Stimulated activated CD4-positive, alpha-beta T cell treated with anti-CD3 and anti-CD28 coated beads, Interleukin-15, amount 100 ng/mL, for 48 hours (primary cell): ENCODE data around the gene DSC1.
"Not testable (repeated sequence)": the region's sequence is repeated elsewhere in the genome, so short reads cannot be mapped to it uniquely, and the experiment has no call there.

ENCODE experiments used
- DNase-seq, 2 donors: peaks; one replicate each; pipeline ENCODE4 v3.0.0-alpha.2; 2020; ENCODE audit warnings: low read depth in 2 of 2

Gene DSC1, protein sequence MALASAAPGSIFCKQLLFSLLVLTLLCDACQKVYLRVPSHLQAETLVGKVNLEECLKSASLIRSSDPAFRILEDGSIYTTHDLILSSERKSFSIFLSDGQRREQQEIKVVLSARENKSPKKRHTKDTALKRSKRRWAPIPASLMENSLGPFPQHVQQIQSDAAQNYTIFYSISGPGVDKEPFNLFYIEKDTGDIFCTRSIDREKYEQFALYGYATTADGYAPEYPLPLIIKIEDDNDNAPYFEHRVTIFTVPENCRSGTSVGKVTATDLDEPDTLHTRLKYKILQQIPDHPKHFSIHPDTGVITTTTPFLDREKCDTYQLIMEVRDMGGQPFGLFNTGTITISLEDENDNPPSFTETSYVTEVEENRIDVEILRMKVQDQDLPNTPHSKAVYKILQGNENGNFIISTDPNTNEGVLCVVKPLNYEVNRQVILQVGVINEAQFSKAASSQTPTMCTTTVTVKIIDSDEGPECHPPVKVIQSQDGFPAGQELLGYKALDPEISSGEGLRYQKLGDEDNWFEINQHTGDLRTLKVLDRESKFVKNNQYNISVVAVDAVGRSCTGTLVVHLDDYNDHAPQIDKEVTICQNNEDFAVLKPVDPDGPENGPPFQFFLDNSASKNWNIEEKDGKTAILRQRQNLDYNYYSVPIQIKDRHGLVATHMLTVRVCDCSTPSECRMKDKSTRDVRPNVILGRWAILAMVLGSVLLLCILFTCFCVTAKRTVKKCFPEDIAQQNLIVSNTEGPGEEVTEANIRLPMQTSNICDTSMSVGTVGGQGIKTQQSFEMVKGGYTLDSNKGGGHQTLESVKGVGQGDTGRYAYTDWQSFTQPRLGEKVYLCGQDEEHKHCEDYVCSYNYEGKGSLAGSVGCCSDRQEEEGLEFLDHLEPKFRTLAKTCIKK

DNA sequence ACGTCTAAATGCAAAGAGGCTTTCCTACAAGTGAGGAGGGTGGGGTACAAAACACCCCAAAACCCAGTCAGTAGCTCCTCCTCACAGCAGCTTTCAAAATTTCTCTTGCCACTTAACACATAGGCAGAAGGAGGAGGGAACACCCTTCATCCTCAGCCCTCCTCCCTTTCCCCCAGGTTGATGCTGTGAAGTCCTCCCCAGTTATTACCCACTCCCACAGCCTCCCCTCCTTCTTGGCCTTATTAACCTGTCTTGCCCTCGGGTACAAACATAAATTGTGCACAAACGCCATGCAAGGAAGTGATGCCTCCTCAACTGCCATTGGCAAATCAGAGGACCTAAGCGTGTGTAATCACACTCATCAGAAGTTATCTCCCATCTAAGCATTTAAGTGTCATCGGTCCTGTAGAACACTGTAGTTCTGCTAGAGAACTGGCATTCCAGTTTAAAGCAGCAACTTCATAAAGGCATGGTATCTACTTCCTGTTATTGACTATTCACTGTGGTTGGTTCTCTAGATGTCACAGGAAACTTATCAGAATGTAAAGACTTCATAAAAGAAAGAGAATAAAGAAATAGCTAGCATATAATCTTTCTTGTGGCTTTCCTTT is at the start of gene DSC1:
DSC1 (minus strand) TSS at position 32 of the 611 bp plus-strand sequence. CDS start 262 bp downstream, outside the sequence.
- no peak for DNase-seq

DNA sequence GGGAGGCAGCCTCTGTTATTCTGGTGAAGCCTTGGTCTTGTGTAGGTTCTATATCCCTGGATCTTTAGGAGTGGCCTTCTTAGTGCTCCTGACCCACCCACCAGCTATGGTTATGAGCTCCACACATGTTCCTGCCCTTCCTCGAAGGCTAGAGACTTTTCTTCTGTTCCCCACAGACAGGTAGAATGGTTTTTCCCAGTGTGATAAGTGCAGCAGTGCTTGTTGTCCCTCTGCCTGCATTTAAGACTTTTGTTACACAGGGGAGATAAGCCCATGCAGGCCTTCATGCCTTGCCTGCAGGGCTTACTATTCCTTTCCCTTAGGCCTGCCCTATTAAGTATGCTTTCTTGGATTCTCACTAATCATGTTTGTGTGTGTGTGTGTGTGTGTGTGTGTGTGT is 48.4 kb upstream of the DSC1 start:
- DNase-seq = no peak

DNA sequence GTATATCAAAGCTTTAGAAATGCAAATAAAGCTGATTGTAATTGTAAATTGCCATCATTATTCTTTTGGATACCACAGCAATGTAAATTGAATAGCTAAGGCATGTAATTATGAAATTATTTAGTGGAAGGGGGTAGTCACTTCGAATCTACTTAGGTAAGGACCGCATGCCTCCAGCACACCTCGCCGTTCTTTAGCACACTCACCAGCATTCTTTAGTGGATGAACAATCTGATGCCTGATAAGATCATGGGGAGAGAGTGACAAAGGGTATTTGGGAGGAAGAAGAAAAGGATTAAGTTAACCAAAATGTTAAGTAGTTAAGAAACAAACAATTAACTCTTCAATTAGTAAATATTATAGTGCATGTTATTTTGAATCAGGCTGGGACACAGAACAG is 46.4 kb upstream of the DSC1 start:
- DNase-seq = no peak

DNA sequence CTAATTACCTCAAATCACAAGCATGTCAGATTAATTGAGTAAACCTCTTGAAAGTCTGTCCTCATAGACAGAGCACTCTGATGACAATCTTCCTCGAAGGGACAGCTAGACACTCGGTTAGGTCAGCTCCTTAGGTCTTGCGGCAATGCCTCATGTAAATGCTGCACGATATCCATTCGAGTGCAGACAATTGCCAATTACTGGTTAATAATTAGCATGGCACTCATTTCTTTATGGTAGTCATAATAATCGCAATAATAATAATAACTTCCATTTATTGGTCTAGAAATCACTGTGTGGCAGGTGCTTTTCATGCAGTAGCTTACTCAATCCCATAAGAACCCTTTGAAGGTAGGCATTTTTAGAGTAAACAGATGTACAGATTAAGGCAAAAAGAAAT is 44.7 kb upstream of the DSC1 start:
- DNase-seq = no peak

DNA sequence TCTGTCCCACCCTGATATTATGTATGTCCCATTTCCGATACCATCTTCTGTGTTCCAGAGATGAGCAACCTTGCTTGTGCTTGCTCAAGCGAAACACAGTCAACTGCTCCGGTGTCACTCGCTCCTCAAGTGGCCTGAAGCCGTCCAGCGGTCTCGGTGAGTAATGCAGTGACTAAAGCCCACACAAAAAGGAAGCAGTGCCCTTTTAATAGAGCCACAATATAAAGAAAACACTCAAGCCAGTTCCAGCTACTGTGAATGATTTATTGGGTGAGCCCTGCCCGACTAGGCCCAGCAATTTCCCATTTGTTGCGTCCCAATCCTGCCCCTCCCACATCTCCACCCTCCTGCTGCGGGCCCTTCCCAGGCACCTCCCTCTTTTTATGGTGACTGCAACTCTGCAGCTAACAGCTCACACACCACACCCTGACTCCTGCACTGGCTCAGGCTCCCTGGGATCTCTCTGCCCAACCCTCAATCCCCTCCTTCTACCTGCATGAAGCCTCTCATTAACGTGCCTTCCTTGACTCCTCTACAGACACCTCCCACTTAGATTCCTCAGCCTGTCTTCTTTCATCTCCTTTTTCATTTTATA is 44.2 kb upstream of the DSC1 start:
- no peak for DNase-seq

DNA sequence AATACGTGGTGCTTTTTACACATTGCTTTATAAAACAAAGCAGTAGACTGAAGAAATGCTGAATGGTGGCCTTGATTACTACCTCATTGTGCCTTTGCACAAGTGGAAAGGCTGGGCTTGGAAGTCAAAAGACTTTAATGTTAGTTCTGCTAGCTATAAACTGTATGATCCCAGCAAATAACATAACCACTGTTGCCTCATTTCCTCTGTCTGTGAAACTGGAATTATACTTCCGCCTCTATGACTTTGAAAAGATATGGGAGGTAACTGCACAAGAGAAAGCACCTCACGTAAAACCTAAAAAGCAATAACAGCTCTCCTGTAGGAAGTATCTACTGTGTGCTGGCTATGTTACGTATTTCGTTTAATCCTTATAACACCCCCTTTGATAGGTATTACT is 43.4 kb upstream of the DSC1 start:
- DNase-seq = no peak

DNA sequence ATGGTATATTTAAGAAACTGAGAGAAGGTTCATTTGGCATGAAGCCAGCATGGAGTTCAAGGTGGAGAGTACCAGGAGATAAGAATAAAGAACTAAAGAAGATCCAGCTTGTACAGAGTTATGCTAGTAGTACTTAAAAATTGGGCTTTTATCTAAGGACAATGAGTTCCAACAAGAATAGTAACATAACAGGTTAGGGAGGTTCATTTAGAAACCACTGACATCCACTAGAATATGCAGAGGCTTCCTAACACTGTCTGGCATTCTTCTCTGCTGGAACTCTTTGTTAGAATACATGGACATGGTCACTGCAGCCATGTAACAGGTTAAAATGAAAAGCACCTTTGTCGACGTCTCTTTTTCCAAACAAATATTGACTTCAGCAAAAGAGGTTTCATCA is 42.6 kb upstream of the DSC1 start:
- no peak for DNase-seq

DNA sequence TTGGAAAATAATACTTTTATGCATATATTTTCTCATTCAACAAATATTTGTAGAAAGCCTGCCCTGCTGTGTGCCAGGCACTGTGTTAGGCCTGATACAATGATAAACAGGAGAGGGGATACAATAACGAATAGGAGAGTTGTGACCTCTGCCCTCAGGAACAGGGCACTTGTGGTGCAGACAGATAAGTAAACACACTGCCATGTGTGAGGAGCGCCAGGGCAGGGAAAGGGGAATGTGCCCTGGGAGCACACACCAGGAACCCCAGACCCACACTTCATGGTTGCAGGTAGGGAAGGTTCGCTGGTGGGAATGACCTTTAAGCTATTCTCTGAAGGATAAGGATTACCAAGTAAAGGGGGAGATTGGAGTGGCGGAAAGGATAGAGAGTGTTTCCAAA is 42.2 kb upstream of the DSC1 start:
- no peak for DNase-seq

DNA sequence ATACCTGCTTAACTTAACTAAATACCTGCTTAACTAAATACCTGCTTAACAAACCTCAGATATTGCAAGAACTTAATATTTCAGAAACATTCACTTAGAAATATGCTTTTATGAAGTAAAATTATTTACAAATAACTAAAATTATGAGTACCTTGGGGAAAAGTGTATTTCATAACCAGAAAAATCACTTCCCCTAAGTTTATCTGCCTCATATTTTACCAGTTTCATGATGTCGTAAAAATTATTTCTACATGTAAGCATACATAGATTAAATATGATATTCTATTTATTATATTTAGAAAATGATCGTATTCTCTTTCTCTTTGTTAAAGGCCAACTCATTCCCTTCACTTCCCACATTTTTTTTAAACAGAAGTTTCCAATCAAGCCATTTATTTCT is 41.5 kb upstream of the DSC1 start:
- no peak for DNase-seq

DNA sequence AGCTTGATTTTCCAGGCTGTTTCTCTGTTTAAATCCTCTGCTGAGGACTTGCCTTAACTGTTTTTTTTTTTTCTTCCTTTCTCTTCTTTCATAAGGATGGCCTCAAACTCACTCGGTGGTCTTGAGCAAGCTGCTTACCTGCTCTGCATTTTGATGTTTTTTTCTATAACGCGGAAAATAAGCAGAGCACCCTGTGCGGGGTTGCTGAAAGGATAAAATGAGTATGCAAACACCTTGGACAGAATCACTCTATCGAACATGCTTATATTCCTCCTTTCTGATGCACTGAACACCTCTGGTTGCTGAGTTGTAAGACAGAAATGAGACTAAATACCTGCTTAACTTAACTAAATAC is 41.1 kb upstream of the DSC1 start:
- DNase-seq = no peak

DNA sequence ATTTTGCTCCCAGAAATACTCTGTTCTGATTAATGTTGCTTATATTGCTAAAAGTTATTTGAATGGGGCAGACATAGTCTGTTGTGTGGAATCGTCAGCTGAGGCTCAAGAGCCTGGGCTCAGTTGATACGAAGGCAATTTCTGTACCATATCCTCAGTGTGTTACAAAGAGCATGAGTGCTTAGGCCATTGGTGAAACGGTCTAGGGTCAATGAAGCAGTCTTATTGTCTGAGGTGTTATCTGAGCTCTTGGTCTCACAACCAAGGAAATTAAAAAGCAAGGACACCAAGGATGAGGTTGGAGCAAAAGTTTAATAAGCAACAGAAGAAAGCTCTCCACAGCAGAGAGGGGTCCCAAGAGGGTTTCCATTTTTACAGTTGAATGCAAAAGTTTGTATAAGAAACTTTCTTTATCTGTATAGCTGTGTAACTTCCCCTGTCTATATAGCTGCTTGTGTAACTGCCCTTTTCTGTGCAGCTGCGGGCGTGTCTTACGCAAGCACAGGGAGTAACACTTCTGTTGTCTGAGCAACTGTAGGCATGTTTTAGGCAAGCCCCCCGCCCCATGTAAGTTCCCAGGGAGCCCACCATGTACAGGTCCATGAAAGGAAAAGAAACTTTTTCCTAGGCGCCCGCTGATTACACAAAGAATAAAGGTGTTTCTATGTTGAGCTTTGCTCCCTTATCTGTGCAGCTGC is 40.6 kb upstream of the DSC1 start:
- no peak for DNase-seq

DNA sequence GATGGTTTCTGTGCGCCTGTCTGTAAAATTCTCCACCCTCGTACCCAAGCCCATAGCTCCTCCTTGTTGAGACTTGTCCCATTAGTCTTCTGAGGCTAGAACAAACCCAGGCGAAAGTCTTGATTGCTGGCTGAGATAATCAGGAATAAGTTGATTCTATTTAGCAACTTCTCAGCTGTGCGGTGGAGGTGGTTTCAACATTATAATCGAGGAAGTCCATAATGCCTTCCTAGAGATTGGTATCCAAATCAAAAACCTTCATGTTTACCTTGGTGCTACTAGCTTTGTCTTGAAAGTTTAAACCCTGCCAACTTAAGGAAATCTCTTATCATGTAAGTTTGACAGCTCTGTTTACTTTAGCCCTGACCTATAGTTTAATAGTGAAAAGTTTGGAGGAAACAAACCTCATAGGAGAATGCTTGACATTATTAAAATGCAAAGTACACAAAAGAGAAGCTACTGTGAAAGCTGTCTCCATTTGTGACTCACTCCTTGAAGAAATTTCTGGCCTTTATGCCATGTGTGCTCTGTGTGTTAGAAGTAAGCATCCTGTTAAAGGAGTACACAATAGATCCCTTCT is 36.6 kb upstream of the DSC1 start:
- no peak for DNase-seq

DNA sequence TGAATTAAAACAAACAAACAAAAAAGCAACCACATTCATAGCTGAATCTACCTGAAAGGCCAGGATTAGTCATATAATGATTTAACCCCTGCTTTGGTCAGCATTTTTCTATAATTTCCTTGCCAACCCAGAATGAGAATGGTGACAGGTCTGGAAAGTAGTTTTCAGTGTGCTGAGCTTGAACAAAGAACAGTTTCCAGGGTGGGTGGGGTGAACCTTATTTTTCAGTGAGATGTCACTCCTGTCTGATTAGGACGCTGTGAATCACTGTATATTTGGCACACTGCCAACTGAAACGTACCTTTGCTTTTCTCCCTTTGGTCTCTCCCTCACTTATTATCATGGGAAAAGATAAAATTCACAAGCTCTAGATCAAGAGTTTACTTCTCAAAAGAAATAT is 35.0 kb upstream of the DSC1 start:
- no peak for DNase-seq

DNA sequence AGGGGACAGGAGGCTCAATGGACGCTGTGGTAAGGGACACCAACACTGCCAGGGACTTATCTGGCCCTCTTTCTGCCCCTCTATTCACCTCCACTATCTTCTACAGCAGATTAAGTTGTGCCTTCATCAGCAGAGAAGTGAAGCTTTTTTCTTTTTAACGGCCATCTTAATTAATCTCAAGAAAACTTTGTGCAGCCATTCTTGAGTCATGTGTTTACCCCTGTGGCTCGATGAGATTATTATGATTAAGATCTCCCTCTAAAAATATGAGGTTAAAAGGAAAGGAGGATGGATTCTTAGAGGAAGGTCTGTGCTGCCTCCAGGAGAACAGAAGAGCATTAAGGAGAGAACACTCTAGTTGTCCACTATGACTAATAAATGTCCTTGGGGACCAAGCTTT is 32.4 kb upstream of the DSC1 start:
- no peak for DNase-seq

DNA sequence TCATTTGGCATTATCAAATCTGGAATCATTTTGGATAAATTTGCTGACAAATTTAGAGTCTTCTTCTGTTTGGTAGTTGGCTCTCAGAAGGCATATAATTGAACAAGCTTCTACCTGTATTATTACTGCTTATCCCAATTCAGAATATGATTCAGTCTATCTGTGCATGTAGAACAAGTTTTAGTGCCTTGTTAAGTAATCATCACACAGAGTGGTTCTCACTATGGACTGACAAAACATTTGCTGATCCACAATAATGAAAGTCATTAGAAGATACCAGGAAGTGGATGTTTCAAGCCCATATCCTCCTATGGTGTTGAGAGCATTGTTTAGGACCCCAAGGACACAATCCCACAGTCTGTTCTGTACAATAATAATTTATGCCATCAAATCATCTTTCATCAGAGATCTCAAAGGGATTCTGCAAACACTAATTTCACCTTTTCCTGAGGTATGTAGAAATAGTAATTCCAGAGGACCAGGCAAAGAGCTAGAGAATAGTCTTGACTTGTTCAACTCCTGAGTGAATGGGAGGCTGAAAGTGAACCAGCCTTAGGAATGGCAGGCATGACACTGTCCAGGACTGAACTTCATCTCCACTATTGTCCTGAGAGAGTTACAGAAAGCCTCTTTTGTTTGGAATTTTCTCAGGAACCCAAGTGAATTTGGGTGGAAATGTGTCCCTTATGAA is 29.6 kb upstream of the DSC1 start:
- DNase-seq = no peak

DNA sequence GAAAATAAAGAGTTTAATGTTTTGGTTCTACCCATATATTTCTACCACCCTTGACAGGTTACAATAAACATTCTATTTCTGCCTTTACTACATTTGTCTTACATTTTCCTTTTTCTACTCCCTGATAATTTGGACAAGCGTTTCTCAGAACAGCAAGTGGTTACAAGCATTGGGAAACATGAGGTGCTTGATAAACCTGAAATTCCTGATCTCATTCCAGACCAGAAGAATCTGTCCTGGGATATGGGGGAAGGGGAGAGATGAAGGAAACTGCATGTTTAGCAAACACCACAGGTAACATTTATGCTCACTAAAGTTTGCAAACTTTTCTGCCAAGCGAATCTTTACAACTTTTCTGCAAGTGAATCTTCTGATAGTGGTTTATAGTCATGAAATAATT is 28.3 kb upstream of the DSC1 start:
- no peak for DNase-seq

DNA sequence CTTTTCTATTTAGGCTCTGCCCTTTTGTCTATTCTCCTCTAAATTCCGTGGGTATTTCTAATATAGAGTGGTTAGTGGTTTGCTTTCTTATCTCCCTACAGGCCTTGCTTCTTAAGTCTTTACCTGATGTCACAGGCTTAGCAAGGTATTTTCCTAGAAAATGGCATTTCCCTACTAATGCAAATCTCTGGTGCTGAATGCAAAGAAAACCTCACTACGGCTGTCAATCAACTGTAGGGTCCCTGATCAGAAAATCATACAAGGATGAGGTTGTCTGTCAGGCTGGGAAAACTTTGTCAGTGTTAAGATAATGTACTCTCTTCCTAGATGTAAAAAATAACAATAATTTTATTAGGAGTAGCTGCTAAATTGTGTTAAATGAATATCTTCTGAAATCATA is 27.1 kb upstream of the DSC1 start:
- DNase-seq = no peak

DNA sequence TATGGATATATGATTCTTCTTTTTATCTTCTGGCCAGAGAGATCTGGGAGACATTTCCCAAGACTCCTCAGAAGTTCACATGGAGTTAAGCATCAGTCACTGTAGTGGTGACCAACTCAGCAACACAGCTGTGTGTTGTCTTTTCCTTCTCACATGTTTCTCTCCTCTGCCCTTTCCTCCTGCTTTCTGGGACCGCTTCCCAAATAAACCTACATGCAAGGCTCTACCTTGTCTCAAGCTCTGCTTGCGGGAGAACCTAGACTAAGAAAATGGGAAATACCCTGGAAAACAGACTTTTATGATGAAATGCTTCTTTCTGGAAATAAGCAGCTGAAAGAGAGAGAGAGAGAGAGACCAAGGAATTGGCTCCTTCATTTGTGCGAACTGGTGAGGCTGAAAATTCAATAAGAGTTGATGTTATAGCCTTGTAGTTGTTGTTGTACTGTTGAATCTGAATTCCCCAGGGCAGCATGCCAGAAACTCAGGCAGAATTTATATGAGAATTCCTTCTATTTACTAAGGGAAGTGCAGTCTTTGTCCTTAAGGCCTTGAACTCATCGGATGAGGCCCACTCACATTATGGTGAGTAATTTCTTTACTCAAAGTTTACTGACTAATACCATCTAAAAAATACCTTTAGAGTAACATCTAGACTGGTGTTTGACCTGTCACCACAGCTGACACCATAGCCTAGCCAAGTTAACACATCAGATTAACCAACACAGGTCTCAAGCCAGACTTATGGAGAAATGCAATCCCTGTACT is 22.7 kb upstream of the DSC1 start:
- no peak for DNase-seq

DNA sequence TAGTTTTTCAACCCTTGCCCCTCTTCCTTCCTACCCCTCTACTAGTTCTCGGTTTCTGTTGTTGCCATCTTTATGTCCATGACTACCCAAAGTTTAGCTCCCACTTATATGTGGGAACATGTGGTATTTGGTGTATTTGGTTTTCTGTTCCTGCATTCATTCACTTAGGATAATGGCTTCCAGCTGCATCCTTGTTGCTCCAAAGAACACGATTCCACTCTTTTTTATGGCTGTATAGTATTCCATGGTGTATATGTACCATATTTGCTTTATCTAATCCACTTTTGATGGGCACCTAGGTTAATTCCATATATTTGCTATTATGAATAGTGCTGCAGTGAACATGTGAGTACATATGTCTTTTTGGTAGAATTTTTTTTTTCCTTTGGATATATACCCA is 20.6 kb upstream of the DSC1 start:
- no peak for DNase-seq

DNA sequence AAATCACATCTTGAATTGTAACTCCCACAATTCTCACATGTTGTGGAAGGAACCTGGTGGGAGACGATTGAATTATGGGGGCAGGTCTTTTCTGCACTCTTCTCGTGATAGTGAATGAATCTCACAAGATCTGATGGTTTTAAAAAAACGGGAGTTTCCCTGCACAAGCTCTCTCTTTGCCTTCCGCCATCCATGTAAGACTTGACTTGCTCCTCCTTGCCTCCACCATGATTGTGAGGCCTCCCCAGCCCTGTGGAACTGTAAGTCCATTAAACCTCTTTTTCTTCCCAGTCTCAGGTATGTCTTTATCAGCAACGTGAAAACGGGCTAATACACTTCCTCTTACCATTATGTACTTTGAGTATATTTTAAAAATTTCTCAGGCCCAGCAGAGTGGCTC is 14.7 kb upstream of the DSC1 start:
- DNase-seq = not testable (repeated sequence)
